GM18520 (cell line): Measurements from ENCODE around the gene NPHS1.
"Not testable (repeated sequence)": the region's sequence is repeated elsewhere in the genome, so short reads cannot be mapped to it uniquely, and the experiment has no call there.

Experiments used
- ATAC-seq: cut with Tn5 transposase; IDR thresholded peaks from one replicate; pipeline ENCODE4 v1.9.1; 2021; ENCODE audit not compliant: unreplicated experiment

Gene NPHS1

DNA sequence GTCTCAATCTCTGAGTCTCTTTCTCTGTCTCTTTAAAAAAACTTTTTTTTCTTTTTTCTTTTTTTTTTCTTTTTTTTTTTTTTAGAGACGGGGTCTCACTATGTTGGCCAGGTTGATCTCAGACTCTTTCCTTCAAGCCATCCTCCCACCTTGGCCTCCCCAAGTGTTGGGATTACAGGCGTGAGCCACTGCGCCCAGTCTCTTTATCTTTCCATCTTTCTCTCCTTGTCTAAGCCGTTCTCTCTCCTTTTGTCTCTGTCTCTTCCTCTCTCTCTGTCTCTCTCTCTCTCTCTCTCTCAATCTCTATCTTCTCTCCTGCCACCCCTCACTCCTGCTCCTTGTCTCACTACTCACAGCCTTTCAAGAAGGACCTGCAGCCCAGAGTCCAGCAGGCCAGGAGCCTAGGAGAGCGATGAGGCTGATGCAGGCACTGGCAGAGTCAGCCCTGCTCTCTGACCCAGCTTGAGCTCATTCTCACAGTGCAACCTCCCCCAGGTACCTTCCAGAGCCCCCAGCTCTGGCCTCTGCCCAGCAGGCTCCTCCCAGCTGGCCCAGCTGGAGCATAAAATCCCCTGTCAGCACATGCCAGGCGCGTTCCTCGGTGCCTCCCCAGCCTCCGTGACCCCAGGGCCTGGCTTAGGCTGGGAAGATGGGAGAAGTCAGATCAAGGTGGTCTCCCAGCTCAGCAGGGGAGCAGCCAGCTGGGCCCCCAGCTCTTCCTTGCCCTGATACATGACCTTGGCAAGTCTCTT lies at the start of gene NPHS1:
TSS of gene NPHS1 (minus strand) at position 476 of the 752 bp plus-strand sequence. CDS start 667 bp downstream, outside the sequence.
- no peak for ATAC-seq

- no peak for ATAC-seq
Observed at GRCh38 chr19:35901055-35901644, 48.8 kb upstream of the NPHS1 start.

DNA sequence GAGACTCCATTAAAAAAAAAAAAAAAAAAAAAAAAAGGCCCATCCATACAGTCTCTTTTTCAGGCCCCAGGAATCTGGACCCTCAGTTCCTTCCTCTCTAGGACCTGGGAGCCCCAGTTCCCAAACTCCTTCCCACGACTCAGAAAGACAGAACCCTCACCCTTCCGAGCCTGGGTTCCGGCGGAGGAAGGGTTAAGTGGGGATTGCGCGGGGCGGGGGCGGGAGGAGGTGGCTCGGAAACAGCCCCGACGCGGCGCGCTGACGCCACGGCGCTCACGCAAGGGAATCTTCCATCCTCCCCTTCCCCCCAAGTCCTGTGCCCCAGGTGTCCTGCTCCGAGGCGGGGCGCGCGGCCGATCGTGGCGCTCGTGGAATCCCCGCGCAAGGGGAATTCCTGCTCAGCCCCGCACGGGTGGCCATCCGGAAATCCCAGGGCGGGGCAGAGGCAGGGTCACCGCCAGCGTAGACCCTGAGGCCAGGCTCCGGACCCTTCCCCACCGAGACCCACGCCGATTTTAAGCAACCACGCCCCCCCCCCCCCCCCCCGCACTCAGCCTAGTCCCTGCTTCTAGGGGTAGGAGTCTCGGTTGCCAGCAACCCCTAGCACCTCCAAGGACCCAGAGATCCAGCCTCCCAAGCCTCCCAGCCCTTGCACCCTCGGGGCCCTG lies 47.4 kb upstream of the NPHS1 start:
- ATAC-seq, result peak; percentile 35

- no peak for ATAC-seq
Observed at GRCh38 chr19:35898499-35898809, 46.1 kb upstream of the NPHS1 start.

DNA sequence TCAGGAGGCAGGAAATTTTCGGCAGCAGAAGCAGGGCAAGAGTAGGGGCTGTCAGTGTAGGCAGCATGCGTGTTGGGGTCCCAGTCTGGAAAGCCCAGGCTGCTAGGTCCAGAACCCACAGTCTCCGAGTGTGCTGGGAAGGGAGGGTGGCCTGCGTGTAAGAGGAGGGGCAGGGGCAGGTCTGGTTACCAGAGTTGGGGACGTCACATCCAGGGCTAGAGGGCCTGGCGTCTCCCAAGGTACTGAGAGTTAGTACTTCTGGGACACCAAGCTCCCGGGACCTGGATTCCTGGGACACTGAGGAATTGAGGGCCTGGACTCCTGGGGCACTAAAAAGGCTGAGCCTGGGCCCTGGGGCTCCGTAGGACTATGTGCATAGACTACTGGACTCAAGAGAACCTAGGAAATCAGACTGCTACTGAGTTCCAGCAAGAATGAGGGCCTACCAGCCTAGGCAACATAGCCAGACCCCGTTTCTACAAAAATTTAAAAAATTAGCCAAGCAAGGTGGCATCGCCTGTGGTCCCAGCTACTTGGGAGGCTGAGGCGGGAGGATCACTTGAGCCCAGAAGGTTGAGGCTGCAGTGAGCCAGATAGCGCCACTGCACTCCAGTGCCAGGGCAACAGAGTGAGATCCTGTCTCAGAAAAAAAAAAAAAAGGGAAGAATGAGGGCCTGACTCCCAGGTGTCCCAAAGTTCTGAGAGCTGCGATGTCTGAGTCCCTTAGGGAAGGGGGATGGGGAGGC lies 45.6 kb upstream of the NPHS1 start:
- ATAC-seq, result no peak

DNA sequence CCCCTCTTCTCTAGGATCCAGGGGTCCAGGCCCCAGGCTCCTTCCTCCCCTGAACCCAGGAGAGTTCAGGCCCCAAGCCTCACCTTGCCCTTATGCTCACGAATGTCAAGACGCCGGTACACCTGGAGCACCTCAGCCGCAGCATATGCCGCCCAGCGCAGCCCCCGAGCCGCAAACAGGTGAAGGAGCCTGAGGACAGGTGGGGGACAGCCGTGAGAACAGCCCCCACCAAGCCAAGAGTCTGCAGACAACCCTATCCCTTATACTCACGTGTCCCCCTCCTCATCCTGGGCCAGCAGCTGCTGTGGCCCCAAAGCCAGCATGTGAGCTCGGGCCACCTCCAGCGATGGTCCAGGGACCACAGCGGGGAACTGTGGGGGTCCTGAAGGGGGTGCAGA lies 44.3 kb upstream of the NPHS1 start:
- no peak for ATAC-seq

DNA sequence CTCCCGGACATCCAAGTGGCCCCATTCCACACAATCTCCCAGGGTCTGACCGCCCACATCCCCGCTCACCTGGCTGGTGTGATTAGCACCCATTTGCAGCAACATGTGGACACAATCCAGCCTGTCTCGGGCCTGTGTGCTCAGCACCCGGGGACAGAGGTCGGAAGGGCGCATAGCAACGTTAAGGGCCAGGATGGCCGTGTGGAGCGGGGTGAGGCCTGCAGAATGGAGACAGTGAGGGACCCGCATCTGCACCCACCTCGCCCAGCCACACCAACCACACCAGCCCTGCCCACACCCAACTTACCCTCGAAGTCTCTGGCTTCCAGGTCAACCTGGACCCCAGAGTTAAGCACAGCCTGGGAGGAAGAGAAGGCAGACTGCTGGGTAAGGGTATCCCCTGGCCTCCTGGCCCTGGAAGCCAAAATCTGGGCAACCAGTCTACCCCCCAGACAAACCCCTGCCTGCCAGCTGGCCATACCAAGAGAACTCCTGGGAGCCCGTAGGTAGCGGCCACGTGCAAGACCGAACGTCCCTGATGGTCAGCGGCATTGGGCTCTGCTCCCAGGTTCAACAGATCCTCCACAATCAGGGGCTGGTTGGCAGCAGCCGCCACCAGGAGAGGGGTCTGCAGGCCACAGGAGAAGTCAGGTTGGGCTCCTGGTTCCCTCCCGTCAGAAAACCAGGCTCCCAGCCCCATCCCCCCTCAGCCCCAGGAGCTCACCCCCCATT lies 43.8 kb upstream of the NPHS1 start:
- no peak for ATAC-seq

GRCh38 chr19:35894342-35894741 lies 42.0 kb upstream of the NPHS1 start:
- no peak for ATAC-seq

GRCh38 chr19:35891819-35892218 lies 39.5 kb upstream of the NPHS1 start:
- not testable (repeated sequence) for ATAC-seq

DNA sequence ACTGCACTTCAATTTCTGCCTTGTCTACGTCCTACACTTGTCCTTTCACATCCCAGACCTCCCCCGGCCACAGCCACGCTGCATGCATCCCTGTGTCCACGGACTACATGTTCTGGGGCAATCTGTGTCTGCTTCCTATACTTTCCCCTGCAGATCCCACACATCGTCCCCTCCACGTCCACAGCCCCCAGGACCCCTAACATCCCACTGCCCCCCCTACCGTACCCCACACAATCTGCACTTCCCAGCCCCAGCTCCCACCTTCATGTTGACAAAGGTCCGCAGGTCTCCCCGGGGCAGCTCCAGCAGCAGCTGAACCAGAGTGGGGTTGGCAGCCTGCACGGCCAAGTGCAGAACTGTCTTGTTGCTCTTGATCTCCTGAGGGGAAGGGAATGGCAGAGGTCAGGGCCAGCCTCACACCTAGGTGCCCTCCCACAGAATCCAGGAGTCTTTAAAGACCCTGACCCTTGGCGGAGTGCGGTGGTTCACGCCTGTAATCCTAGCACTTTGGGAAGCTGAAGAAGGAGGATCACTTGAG lies 37.9 kb upstream of the NPHS1 start:
- ATAC-seq, result no peak

DNA sequence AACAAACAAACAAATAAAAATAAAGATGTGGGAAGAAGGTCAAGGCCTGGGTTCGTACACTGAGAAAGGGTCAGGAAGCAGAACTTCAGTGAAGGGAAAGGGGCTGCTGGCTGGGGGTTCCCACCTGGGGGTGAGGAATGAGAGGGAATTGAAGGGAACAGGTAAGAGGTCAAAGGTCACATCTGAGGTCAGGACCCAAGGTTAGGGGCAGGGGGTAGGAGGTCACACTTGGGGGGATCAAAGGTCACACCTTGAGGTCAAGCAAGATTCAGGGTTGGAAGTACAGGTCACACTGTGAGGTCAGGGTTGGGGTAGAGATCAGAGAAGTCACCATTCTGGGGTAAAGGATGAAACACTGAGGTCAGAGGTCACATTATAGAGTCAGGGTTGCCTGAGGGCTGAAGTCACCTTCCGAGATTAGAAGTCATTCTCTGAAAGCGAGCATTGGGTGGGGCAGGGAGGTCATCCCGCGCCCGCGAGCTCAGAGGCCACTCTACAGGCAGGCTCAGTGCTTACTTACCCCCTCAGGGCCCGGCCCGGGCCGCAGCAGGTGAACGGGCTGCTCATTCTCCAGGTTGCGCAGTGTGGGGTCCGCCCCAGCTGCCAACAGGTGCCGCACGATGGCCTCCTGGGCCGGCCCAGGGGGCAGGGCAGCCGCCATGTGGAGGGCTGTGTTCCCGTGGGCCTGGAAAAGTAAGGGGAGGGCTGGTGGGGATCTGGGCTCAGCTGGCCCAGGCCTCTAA lies 37.2 kb upstream of the NPHS1 start:
- no peak for ATAC-seq

- ATAC-seq, result no peak
Observed at GRCh38 chr19:35888398-35888797, 36.1 kb upstream of the NPHS1 start.

- ATAC-seq, result no peak
Observed at GRCh38 chr19:35887197-35887596, 34.9 kb upstream of the NPHS1 start.

DNA sequence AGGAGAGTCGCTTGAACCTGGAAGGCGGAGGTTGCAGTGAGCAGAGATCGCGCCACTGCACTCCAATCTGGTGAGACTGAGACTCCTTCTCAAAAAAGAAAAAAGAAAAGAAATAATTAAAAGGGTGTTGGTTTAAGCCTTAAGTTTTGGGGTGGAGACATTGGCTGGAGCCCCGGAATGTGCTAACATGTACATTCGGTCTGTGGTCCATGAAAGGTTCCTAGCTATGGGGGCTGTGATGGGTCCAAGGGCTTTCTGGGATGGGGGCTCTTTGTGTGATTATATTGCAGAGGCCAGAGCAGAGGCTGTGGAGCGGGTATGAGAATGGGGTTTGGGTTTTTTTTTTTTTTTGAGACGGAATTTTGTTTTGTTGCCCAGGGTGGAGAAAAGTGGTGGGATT lies 33.6 kb upstream of the NPHS1 start:
- ATAC-seq, result no peak

DNA sequence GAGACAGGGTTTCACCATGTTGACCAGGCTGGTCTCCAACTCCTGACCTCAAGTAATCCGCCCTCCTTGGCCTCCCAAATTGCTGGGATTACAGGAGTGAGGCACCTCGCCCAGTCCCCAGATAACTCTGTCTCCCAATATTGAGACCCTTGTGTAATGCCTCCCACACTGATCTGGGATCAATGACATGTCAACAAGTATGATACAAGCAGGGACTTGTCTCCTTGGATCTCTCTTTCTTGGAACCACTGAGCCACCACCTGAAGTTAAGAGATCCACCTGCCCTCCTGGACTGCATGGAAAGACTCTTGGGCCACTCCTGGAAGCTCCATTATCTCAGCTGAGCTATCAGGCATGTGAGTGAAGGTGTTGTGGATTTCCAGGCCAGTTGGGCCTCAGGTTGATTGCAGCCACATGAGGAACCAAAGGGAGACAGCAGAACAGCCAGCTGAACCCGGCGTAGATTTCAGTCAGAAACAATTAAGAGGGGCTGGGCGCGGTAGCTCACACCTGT lies 33.0 kb upstream of the NPHS1 start:
- no peak for ATAC-seq

- ATAC-seq, result no peak
Observed at GRCh38 chr19:35883882-35884281, 31.6 kb upstream of the NPHS1 start.

DNA sequence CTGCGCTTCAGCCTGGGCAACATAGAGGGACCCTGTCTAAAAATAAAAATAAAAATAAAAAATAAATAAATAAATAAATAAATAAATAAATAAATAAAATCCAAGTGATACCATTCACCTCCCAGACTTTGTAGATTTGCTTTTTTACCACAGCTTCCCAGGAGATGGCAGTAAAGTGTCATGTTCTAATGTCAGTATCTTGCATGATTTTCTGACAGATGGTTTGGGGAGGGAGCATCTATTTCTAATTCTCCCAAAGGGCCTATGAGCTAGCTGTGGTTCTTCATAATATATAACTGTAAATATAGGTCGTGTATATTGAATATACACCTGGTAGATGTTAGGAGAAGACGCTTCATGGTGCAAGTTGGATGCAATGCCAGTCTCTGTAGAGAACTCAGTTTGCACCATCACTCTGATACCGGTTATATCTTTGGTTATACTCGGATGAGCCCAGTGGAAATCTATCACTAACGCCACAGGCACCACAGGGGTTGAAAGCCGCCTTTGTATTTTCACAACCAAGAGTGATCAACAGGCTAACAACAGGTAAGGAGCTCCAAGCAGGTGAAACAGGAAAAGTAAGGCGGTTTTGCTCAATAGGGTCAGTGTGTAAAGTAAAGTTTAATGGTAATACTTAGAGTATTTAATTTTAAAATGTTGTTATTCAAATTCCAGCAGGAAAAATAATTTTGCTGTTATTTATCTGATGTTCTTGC lies 30.0 kb upstream of the NPHS1 start:
- no peak for ATAC-seq

DNA sequence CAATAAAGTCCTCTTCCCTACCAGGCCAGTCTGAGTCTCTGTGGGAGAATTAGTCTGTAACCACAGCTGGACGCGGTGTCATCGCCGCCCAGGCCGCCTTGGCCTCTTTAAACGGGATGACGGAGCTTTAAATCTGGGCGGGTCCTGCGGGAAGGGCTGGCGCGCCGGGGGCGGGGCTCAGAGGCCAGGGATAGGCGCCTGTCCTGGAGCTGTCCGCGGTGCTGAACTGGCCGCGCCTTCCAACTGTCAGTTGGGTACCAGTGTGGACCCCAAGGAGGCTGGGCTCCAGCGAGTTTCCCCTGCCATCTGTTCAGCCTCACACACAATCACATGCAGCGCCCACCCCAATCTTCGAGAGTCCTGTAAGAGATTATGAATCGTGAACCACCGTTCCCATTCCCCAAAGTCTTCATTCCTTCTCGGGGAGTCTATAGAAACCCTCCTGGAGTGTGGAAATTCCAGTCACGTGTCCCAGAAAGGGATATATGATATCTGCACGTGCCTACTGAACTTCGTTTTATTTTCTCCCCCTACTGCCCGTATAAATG lies 27.5 kb upstream of the NPHS1 start:
- no peak for ATAC-seq

DNA sequence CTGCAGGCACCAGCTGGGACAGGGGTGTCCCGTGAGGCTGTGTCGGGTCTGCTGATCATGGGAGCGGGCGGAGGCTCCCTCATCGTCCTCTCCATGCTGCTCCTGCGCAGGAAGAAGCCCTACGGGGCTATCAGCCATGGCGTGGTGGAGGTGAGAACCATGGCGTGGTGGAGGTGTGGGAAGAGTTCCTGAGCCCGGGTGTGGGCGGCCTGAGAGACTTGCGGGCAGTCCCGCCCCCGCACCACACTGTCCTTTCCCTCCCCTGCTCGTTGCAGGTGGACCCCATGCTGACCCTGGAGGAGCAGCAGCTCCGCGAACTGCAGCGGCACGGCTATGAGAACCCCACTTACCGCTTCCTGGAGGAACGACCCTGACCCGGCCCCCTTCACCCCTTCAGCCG lies 26.8 kb upstream of the NPHS1 start:
- ATAC-seq, result no peak
